Islet precursor cell (in vitro differentiated cells): Measurements from ENCODE around the gene ADAP1.

Experiments
- DNase-seq: peaks from one replicate; pipeline ENCODE4 v3.0.0-alpha.2; 2018

The ADAP1 gene

DNA sequence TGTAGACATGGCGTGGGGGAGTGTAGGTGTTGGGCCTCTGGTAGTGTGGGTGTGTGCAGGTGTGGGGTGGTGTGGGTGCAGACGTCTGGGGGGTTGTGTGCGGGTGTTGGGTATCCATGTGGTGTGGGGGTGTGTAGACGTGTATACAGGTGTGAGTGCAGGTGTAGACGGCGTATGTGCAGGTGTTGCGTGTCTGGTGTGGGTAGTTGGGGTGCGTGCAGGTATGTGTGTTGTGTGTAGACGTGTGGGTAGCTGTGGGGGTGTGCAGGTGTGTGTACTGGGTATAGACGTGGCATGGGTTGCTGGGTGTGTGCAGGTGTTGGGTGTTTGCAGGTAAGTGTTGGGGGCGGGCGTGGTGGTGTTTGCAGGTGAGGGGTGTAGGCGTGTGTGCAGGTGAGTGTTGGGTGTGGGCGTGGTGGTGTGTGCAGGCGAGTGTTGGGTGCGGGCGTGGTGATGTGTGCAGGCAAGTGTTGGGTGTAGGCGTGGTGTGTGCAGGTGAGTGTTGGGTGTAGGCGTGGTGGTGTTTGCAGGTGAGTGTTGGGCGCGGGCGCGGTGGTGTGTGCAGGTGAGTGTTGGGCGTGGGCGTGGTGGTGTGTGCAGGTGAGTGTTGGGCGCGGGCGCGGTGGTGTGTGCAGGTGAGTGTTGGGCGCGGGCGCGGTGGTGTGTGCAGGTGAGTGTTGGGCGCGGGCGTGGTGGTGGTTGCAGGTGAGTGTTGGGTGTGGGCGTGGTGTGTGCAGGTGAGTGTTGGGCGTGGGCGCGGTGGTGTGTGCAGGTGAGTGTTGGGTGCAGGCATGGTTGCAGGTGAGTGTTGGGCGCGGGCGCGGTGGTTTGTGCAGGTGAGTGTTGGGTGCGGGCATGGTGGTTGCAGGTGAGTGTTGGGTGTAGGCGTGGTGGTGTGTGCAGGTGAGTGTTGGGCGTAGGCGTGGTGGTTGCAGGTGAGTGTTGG is 61.6 kb downstream of the ADAP1 start:
- DNase-seq, result no peak

DNA sequence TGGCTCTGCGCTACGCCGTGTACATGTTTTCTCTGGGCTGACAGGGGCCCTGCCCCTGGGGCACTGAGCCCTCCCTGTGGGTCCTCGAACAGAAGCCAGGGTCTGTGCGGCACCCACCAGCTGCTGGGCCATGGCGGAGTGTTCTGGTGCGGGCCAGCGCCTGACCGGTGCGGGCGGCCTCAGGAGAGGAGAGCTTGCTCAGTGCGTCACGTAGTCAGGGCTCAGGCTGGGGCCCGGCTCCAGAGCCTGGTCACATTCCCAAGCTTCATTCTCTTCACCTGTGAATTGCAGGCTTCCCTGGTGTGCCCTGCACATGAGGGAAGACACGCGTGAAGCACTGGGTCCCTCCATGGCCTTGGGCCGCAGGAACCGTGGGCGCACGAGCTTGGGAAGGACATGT is 62.7 kb downstream of the ADAP1 start:
- no peak for DNase-seq

GRCh38 chr7:891291-891690 is 63.2 kb downstream of the ADAP1 start:
- DNase-seq, result no peak

DNA sequence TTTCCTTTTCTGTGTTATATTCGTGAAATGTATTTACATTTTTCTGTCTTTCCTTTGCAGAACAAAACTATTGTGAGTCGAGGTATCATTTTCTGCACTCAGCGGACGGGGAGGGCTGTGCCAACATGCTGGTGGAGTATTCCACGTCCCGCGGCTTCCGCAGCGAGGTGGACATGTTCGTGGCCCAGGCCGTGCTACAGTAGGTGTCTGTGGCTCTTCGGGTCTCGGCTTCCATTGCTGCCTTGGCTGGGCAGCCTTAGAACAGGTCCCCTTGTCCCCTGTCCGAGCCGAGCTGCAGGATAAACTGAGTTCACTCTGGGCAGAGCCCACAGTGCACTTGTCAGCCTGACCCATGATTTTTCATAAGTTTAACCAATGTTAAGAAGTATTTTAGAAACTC is 63.6 kb downstream of the ADAP1 start:
- no peak for DNase-seq

DNA sequence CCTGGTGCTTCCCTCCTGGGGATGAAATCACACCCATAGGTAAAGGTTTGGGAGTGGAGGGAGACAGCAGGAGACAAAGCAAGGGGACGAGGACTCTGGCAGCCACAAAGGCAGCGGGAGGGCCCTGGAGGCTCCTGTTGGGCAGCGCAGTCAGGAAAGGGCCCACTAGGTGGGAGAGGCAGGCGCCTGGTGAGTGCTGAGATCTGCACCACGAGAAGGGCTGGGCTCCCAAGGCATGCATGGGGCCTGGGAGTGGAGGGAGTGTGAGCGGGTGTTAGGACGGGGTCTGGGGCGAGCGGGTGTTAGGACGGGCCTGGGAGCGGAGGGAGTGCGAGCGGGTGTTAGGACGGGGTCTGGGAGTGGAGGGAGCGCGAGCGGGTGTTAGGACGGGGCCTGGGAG is 65.1 kb downstream of the ADAP1 start:
- DNase-seq, result no peak

GRCh38 chr7:889025-889390 is 65.5 kb downstream of the ADAP1 start:
- no peak for DNase-seq

GRCh38 chr7:888081-889024 is 66.1 kb downstream of the ADAP1 start:
- DNase-seq, result no peak

- DNase-seq, result no peak
Measured at GRCh38 chr7:887488-887820, 67.0 kb downstream of the ADAP1 start.

- no peak for DNase-seq
Measured at GRCh38 chr7:886626-887487, 67.6 kb downstream of the ADAP1 start.

GRCh38 chr7:885893-886625 is 68.4 kb downstream of the ADAP1 start:
- no peak for DNase-seq

GRCh38 chr7:885261-885892 is 69.1 kb downstream of the ADAP1 start:
- DNase-seq, result no peak

- DNase-seq, result no peak
Measured at GRCh38 chr7:884191-885003, 70.1 kb downstream of the ADAP1 start.

DNA sequence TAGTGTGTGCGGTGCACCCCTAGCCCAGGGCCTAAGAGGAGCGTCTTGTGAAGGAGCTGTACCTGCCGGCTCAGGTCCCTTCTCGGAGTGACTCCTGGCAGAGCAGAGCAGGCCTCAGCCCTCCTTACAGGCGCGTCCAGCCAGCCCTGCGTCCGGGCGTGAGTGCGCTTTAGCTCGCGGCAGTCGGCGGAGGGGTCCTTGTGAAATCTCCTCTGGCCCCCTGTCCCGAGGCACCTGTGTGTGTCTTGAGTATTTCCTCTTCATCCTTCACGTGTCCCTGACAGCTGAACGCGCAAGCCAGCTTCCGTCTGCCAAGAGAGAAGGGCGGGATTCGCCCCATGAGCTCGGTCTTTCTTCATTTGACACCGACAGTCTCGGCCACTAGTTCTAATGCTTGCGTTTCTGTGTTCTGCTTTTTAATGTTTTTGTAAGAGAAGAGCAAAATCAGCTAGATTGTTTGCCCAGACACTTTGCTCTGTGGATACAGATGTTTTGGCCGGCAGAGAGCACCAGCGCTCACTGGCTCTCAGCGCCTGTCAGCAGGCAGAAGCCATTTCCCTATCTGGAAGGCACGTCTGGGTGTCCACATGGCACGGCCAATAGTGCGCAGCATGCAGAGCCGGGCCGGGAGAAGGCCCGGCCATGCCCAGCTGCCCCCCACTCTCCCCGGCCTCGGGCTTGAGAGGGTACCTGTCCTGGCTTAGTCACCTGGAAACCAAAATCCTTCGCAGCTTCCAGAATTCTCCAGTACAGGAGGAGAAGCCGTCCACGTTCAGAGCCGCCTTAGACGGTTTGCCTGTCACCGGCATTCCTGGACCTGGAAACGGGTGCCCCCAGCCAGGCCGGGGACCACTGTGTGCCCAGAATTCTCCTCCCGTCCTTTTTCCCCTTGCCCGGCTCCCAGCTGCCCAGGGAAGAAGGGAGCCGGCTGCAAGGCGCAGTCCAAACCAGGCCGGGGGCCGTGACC is 71.1 kb downstream of the ADAP1 start:
- no peak for DNase-seq

DNA sequence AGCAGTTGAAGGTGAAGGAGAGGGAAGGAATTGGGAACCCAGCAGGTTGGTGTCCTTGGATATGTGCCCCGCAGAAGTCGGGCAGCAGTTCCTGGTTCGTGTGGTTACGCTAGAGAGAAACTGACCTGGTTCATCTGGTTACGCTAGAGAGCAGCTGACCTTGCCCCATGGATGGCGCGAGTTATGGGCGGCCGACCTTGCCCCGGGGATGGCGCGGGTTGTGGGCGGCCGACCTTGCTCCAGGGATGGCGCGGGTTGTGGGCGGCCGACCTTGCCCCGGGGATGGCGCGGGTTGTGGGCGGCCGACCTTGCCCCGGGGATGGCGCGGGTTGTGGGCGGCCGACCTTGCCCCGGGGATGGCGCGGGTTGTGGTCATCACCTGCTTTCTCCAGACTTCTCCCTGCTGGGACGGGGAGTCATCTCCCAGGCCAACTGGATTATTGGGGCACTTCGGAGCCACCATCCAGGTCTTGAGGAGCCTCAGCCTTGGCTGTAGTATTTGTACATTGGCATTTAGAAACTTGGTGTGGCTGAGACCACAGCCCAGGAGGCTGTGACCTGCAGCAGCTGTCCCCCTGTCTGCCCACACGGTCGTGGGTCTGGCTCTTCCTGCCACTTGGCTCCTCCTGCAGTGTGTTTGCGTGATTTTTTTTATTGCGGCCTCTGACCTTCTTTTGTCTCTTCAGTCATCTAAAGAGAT is 72.0 kb downstream of the ADAP1 start:
- DNase-seq, result no peak

DNA sequence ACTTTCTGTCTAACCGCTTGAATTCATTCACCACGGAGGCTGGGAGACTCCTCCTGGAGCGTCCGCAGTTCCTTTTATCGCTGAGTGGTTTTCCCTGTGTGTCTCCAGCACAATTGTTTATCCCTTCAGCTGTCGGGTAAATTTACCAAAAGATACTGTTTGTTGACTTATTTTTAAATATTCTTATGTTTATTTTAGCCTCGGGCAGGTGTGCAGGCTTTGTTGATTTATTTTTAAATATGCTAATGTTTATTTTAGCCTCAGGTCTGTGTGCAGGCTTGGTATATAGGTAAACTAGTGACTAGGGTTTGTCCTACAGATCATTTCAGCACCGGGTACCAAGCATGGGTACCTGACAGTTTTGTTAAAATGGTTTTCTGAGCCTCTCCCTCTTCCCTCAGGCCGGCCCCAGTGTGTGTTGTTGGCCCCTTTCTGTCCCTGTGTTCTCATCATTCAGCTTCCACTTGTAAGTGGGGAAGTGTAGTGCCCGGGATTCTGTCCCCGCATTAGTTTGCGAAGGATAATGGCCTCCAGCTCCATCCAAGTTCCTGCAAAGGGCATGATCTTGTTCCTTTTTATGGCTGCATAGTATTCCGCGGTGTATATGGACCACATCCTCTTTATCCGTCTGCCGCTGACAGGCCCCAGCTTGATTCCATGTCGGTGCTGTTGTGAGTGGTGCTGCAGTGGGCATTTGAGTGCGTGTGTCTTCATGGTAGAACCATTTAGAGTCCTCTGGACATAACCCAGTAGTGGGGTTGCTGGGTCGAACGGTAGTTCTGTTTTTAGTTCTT is 72.8 kb downstream of the ADAP1 start:
- DNase-seq, result no peak

DNA sequence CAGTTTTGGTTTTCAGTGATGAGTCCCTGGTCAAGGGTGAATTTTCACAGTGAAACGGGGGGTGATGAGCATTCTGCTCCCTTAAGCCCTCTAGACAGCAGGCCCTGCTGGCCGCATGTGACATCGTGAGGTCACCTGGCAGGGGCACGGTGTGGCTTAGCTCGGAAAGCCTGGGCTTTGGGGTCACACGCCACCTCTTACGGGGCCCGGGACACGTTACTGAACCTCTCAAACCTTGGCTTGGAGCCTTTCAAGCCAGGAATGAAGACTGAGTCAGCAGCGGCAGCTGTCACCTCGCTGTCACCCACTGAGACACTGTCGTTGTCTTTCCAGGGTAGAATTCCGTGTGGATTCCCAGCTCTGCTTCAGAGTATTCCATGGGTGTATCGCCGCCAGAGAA is 74.0 kb downstream of the ADAP1 start:
- DNase-seq, result no peak

GRCh38 chr7:879706-880105 is 74.8 kb downstream of the ADAP1 start:
- DNase-seq, result no peak

GRCh38 chr7:879093-879492 is 75.4 kb downstream of the ADAP1 start:
- DNase-seq, result no peak
